Measurements from ENCODE around the gene INVS.

DNA sequence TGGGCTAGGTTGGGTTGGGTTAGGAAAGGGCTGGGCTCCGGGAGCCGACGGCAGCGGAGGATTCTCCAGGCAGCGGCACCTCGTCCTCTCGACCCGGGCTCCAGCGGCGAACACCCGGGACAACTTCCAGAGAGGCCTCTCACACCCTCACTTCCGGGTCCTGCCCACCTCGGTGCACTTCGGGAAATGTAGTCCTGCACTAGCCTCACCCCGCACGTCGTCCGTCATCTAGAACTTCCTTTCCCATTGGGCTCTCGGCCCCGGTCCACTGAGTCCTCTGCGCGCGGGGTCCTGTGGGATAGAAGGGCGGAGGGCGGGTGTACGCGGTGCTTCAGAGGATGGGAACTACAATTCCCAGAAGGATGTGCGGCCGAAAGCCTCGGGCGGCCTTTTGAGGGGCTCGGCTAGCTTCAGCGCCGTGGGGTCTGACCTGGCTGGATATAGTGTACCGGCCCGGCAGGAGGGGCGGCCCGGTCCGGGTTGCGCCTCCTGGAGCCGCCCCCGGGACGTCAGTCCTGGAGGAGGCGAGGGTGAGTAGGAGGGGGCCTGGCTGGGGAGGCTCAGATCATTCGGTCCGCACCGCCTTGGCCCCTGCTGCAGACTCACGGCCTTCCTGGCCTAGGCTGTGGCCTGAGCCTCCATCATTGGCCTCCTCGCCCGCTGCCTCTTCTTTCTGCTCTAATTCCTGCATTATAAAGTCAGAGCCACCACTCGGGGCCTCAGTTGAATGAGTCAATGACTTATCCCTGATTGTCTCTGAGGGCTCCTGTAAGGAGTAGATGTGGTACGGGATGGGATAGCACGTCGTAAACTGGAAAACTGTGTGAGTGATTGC lies at the start of gene INVS, which contains the start of gene ERP44:
- peak; percentile 69 for TF ChIP-seq POLR2A (IDR thresholded peaks at IDR 0.05)
- peak in 1 of 3 experiments; percentile 6 for TF ChIP-seq CTCF (IDR thresholded peaks at IDR 0.05)

Measured in testis (tissue), 2 donors.